CD4-positive, alpha-beta memory T cell (primary cell): ENCODE data around the gene MAPK12. TPM values are rescaled to one million over a fixed set of nuclear protein-coding genes. Genes with fewer than 3 reads are reported as not detected.

Experiments
- CTCF ChIA-PET: fragments of 350-600 bp; sonication (Branson Sonifier 250); formaldehyde crosslinking; loops from one replicate; lab custom pipeline; 2021; ENCODE audit warnings: inconsistent platforms; ENCODE audit not compliant: partially characterized antibody; lab: Charles Lee
- POLR2A ChIA-PET: fragments of 350-600 bp; sonication (Branson Sonifier 250); formaldehyde crosslinking; loops from one replicate; lab custom pipeline; 2021; ENCODE audit not compliant: partially characterized antibody; lab: Charles Lee
- DNase-seq, 5 donors: peaks; one replicate each; pipeline versions ENCODE4 v3.0.0 to v3.0.0-alpha.2; 2020 to 2022; ENCODE audit warnings: mixed read lengths in 1 of 5
- H3K27ac ChIP-seq: one replicate; pipeline ENCODE4 v1.7.0; 2013; ENCODE audit warnings: low read depth, low read length
- H3K27me3 ChIP-seq: 2 replicates; pipeline ENCODE4 v1.7.0; 2013; ENCODE audit warnings: mild to moderate bottlenecking, low read length, moderate library complexity; ENCODE audit not compliant: insufficient read depth
- H3K36me3 ChIP-seq: 2 replicates; pipeline ENCODE4 v1.7.0; 2013; ENCODE audit warnings: mild to moderate bottlenecking, low read length, moderate library complexity; ENCODE audit not compliant: insufficient read depth
- H3K4me1 ChIP-seq: 2 replicates; pipeline ENCODE4 v1.7.0; 2013; ENCODE audit warnings: mild to moderate bottlenecking, low read length, moderate library complexity; ENCODE audit not compliant: insufficient read depth
- H3K4me3 ChIP-seq, 2 donors: one replicate each; pipeline ENCODE4 v1.7.0; 2013; ENCODE audit warnings: low read length in 2 of 2, mild to moderate bottlenecking in 1 of 2
- H3K9me3 ChIP-seq, 2 donors: one replicate each; pipeline ENCODE4 v1.7.0; 2013; ENCODE audit warnings: low read length in 2 of 2, control low read depth in 1 of 2; ENCODE audit not compliant: control insufficient read depth in 1 of 2
- H3K27ac Mint-ChIP-seq, 7 donors: one replicate each; pipeline ENCODE4 v1.8.0; 2020 to 2021; ENCODE audit warnings: mixed read lengths in 7 of 7, mild to moderate bottlenecking in 6 of 7, inconsistent platforms in 3 of 7, moderate library complexity in 3 of 7
- H3K27me3 Mint-ChIP-seq, 2 donors: one replicate each; pipeline ENCODE4 v1.8.0; 2020 to 2021; ENCODE audit warnings: mixed read lengths in 2 of 2
- H3K36me3 Mint-ChIP-seq, 2 donors: one replicate each; pipeline ENCODE4 v1.8.0; 2020 to 2021; ENCODE audit warnings: mixed read lengths in 2 of 2, inconsistent platforms in 1 of 2, mild to moderate bottlenecking in 1 of 2
- H3K4me1 Mint-ChIP-seq, 4 donors: one replicate each; pipeline ENCODE4 v1.8.0; 2020 to 2021; ENCODE audit warnings: mixed read lengths in 4 of 4, mild to moderate bottlenecking in 1 of 4
- H3K4me3 Mint-ChIP-seq, 8 donors: one replicate each; pipeline ENCODE4 v1.8.0; 2020 to 2021; ENCODE audit warnings: mixed read lengths in 8 of 8, mild to moderate bottlenecking in 7 of 8, moderate library complexity in 6 of 8, inconsistent platforms in 3 of 8
- H3K9me3 Mint-ChIP-seq, 8 donors: one replicate each; pipeline ENCODE4 v1.8.0; 2020 to 2021; ENCODE audit warnings: mixed read lengths in 8 of 8, mild to moderate bottlenecking in 5 of 8, inconsistent platforms in 3 of 8, moderate library complexity in 1 of 8
- intact Hi-C: fragments of 100-400 bp; cut with micrococcal nuclease; formaldehyde crosslinking; loops from one replicate; pipeline ENCODE4 v1.15.1; 2023
- polyA plus RNA-seq, 2 donors: library from polyadenylated mRNA; unstranded; fragments of 300-500 nt; fragmentation: Illumina TruSeq; gene quantifications; one replicate each; pipeline ENCODE4 v1.2.3, GENCODE V29; 2021
- total RNA-seq, 2 experiments: library from RNA; stranded (reverse); gene quantifications; one replicate each; pipeline ENCODE4 v1.2.3, GENCODE V29; 2021

Gene MAPK12
- total and polyA plus RNA-seq, 4 experiments from 2014 or later = 0.05 to 2.9 (median 2.9) TPM; not detected in 1

DNA sequence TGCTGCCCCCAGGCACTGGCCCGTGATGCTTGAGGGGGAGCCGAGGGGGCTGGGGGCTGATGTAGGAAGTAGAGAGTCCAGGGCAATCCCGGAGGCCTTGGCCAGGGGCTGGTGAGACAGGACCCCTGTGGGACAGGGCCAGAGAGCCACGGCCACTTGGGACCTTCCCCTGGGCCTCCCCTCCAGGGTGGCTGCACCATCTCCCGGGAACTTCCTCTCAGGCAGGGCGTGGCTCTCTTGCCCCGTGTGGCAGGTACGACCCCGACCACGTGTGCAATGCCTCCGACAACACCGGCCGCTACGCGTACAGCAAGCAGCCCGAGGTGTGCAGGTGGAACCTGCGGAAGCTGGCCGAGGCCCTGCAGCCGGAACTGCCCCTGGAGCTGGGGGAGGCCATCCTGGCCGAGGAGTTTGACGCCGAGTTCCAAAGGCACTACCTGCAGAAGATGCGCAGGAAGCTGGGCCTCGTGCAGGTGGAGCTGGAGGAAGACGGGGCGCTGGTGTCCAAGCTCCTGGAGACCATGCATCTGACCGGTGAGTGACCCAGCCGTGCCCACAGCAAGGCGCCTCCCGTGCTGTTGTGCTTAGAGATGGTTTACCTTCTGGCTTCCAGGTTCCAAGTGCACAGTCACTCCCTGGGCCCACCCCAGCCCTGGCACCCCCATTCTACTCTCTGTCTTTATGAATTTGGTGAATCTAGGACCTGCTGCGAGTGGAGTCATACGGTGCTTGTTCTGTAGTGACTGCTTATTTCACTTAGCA is 50.9 kb downstream of the MAPK12 start:
- H3K4me1 ChIP-seq = peaks cover 8% of the 10 kb centered on the region
- ChIA-PET CTCF (interaction anchor here (1.0 to 3.6 kb wide), 5 partner anchors 24 to 409 kb away, joined by 3 to 30 read pairs (median 4); no protein-coding TSS in a partner anchor), POLR2A (interaction anchor here (0.5 to 1.1 kb wide), 2 partner anchors 14 to 74 kb away, joined by 3 read pairs; no protein-coding TSS in a partner anchor)
- Mint-ChIP-seq H3K27ac (no peak overlapping the region), H3K9me3 (peaks cover 0 to 2% (median 0%) of the 10 kb centered on the region in 8 donors), H3K4me3 (no peak overlapping the region), H3K27me3 (no peaks in the 10 kb centered on the region), H3K4me1 (peaks cover 12 to 36% (median 17%) of the 10 kb centered on the region in 4 donors), H3K36me3 (peaks cover 27 to 40% of the 10 kb centered on the region in 2 donors)
- no peaks in the 10 kb centered on the region for H3K27me3 ChIP-seq
- no peak overlapping the region for H3K27ac ChIP-seq
- intact Hi-C loops = loop anchor here (2.0 kb wide), 1 partner anchor 444 kb away; no protein-coding TSS in a partner anchor
- peak in 1 of 5 donors; percentile 24 for DNase-seq
- H3K9me3 ChIP-seq = no peaks in the 10 kb centered on the region
- peaks cover 40% of the 10 kb centered on the region for H3K36me3 ChIP-seq
- no peak overlapping the region for H3K4me3 ChIP-seq

DNA sequence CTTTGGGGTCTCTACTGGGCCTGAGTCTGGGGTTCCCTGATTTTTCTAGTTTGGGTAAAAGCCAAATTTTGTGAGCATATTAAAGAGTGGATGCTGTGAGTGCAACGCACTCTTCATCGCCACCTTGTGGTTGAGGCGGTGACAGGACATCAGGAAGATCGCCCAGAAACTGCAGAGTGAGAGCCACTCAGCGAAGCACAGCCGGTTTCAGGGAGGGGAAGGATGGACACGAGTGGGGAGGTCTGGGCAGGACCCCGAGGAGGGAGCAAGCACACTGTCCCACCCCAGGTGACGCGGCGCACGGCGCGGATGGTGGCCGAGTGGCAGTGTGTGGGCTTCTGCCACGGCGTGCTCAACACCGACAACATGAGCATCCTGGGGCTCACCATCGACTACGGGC is 51.6 kb downstream of the MAPK12 start:
- H3K27me3 ChIP-seq = no peaks in the 10 kb centered on the region
- Mint-ChIP-seq H3K36me3 (peaks cover 28 to 41% of the 10 kb centered on the region in 2 donors), H3K4me1 (peaks cover 15 to 40% (median 20%) of the 10 kb centered on the region in 4 donors), H3K27me3 (no peaks in the 10 kb centered on the region), H3K4me3 (peak overlapping the region in 1 of 8 donors; percentile 33), H3K9me3 (peaks cover 0 to 2% (median 0%) of the 10 kb centered on the region in 8 donors), H3K27ac (peak overlapping the region; percentile 61 to 94 (median 80))
- H3K36me3 ChIP-seq = peaks cover 36% of the 10 kb centered on the region
- ChIA-PET POLR2A (interaction anchor here (1.8 kb wide), 1 partner anchor 20 kb away, joined by 6 read pairs; no protein-coding TSS in a partner anchor), CTCF (interaction anchor here (3.6 kb wide), 1 partner anchor 60 kb away, joined by 30 read pairs; no protein-coding TSS in a partner anchor)
- no peak overlapping the region for H3K27ac ChIP-seq
- intact Hi-C loops = loop anchor here (1.0 to 2.0 kb wide), 2 partner anchors 281 to 443 kb away; no protein-coding TSS in a partner anchor
- no peak overlapping the region for H3K4me3 ChIP-seq
- DNase-seq = peak; percentile 66 to 75 (median 71)
- H3K9me3 ChIP-seq = no peaks in the 10 kb centered on the region
- H3K4me1 ChIP-seq = peaks cover 8% of the 10 kb centered on the region

- Histone ChIP-seq H3K27me3 (no peaks in the 10 kb centered on the region), H3K9me3 (no peaks in the 10 kb centered on the region), H3K27ac (no peak overlapping the region), H3K36me3 (peaks cover 33% of the 10 kb centered on the region), H3K4me3 (no peak overlapping the region), H3K4me1 (peaks cover 8% of the 10 kb centered on the region)
- peak overlapping the region in 1 of 8 donors; percentile 33 for H3K4me3 Mint-ChIP-seq
- no peaks in the 10 kb centered on the region for H3K27me3 Mint-ChIP-seq
- no peak for DNase-seq
- CTCF ChIA-PET = interaction anchor here (1.6 to 1.8 kb wide), 3 partner anchors 19 to 61 kb away, joined by 9 to 11 read pairs (median 9); no protein-coding TSS in a partner anchor
- H3K4me1 Mint-ChIP-seq = peaks cover 14 to 39% (median 20%) of the 10 kb centered on the region in 4 donors
- H3K27ac Mint-ChIP-seq = peak overlapping the region in 6 of 7 donors; percentile 61 to 94 (median 79)
- peaks cover 0 to 2% (median 0%) of the 10 kb centered on the region in 8 donors for H3K9me3 Mint-ChIP-seq
- intact Hi-C loops = loop anchor here (1.0 kb wide), 1 partner anchor 280 kb away; no protein-coding TSS in a partner anchor
- peaks cover 27 to 41% of the 10 kb centered on the region in 2 donors for H3K36me3 Mint-ChIP-seq
- POLR2A ChIA-PET = interaction anchor here (0.9 to 1.8 kb wide), 4 partner anchors 17 to 60 kb away, joined by 4 to 6 read pairs (median 5); no protein-coding TSS in a partner anchor
Observed at GRCh38 chr22:50208939-50209892, 52.3 kb downstream of the MAPK12 start.

- Mint-ChIP-seq H3K4me3 (no peak overlapping the region), H3K27me3 (no peaks in the 10 kb centered on the region), H3K4me1 (peaks cover 16 to 37% (median 25%) of the 10 kb centered on the region in 4 donors), H3K9me3 (peaks cover 0 to 4% (median 0%) of the 10 kb centered on the region in 8 donors), H3K36me3 (peaks cover 31 to 42% of the 10 kb centered on the region in 2 donors), H3K27ac (peak overlapping the region in 2 of 7 donors; percentile 8 to 61)
- ChIA-PET POLR2A (interaction anchor here (0.8 to 1.8 kb wide), 5 partner anchors 17 to 59 kb away, joined by 3 to 6 read pairs (median 4); no protein-coding TSS in a partner anchor), CTCF (interaction anchor here (1.6 to 1.8 kb wide), 3 partner anchors 18 to 60 kb away, joined by 9 to 11 read pairs (median 9); no protein-coding TSS in a partner anchor)
- Histone ChIP-seq H3K4me3 (no peak overlapping the region), H3K9me3 (no peaks in the 10 kb centered on the region), H3K27me3 (no peaks in the 10 kb centered on the region), H3K27ac (no peak overlapping the region), H3K4me1 (peaks cover 8% of the 10 kb centered on the region), H3K36me3 (peaks cover 33% of the 10 kb centered on the region)
- intact Hi-C loops = no loop called here
- no peak for DNase-seq
Observed at GRCh38 chr22:50208430-50208938, 53.0 kb downstream of the MAPK12 start.

DNA sequence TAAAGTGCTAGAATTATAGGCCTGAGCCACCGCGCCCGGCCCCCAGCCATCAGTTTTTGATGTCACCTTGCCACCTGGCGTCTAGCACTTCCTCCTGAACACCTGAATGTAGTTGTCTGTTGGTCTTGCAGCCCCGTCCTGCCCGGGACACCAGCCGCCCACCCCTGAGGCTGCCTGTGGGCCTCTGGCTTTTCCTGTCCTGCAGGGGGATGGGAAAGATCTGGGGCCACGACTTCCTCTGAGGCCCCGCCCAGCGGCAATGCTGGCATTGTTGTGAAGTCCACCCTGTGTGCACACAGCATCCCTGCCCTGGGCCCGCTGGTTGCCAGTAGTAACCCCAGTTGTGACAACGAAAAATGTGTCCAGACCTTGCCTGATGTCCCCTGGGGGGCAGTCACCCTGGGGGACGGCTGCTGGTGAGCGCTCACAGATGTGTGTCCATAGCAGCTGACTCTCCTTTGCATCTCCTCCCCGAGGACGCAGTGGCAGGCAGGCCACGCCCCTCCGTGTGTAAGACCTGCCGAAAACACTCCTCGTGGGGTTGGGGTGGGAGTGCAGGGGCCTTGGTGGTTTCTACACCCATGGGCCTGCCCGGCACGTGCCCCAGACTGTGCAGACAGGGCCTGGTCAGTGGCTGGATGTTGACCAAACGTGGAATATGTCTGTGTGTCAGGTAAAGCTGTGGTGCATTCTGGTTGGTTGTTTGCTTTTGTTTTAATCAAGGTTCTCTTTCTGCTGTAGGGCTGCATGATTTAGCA is 53.9 kb downstream of the MAPK12 start:
- H3K9me3 Mint-ChIP-seq = peaks cover 0 to 4% (median 0%) of the 10 kb centered on the region in 8 donors
- no peaks in the 10 kb centered on the region for H3K9me3 ChIP-seq
- H3K27me3 ChIP-seq = no peaks in the 10 kb centered on the region
- peak overlapping the region in 1 of 7 donors; percentile 21 for H3K27ac Mint-ChIP-seq
- no peak overlapping the region for H3K4me3 ChIP-seq
- no peak for DNase-seq
- CTCF ChIA-PET = interaction anchor here (1.6 to 2.6 kb wide), 3 partner anchors 17 to 59 kb away, joined by 9 to 15 read pairs (median 11); no protein-coding TSS in a partner anchor
- H3K4me3 Mint-ChIP-seq = no peak overlapping the region
- peaks cover 11% of the 10 kb centered on the region for H3K4me1 ChIP-seq
- peaks cover 25% of the 10 kb centered on the region for H3K36me3 ChIP-seq
- peaks cover 11 to 30% (median 27%) of the 10 kb centered on the region in 4 donors for H3K4me1 Mint-ChIP-seq
- intact Hi-C loops = no loop called here
- POLR2A ChIA-PET = interaction anchor here (1.5 to 3.7 kb wide), 2 partner anchors 11 to 16 kb away, joined by 3 to 19 read pairs; no protein-coding TSS in a partner anchor
- H3K36me3 Mint-ChIP-seq = peaks cover 27 to 41% of the 10 kb centered on the region in 2 donors
- H3K27ac ChIP-seq = no peak overlapping the region
- H3K27me3 Mint-ChIP-seq = no peaks in the 10 kb centered on the region
